OCI-M2 (cell line): ENCODE results near the gene BBS9.
"Not testable (repeated sequence)": the region's sequence is repeated elsewhere in the genome, so short reads cannot be mapped to it uniquely, and the experiment has no call there.

ENCODE experiments used
- DNase-seq: peaks from one replicate; lab custom pipeline; 2025; ENCODE audit not compliant: unreplicated experiment; lab: John Stamatoyannopoulos, UW

The BBS9 gene

DNA sequence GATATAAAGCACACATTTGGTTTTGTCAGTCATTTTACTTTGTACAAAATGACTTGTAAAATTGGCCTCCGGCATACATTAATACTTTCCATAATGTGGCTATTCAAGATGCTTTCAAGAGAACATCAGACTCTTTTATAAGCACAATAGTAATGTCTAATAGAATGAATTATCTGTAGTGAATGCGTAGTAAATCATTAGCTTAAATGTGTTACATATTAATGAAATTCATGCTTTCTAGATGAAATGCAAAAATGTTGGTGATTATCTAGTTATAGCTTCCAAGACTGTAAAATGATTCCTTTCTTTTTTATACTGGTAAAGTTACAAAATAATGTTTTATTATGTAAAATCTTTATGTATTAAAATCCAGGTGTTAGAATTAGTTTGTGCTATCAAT lies 144.0 kb downstream of the BBS9 start:
- DNase-seq, result no peak

DNA sequence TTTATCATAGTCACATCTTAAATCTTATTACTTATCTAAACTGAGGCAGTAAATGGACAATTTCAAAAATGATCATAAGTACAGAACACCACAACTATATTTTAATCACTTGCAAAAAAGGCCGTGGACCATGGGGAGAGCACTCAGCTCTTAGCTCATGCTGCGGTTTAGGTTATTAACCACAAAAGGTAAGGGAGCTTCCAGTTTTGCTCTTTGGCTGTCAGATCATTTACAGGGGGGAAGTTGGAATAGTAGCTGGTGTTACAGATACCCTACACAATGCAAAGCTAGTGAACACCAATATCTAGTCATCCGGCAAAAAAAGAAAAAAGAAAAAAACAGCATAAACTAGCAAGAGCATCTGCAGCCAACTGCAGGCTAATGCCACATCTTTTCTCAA lies 147.0 kb downstream of the BBS9 start:
- no peak for DNase-seq

DNA sequence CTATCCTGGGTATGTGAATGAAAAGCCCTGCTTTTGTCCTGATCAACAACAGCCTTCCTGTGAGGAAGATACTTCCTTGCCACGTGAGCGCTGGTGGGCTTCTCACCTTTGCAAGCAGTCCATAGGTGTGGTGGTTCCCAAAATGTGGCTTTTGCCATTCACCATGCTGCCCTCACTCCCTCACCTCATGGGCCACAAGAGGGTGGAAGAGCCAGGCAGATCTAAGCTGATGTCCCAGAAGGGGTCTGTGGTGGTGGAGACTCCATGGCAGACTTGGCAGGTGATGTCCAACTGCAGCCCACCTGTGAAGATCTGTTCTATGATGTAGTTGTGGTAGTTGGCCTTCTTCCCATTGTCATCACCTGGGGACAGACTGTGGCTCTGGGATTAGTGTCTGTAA lies 147.4 kb downstream of the BBS9 start:
- no peak for DNase-seq

DNA sequence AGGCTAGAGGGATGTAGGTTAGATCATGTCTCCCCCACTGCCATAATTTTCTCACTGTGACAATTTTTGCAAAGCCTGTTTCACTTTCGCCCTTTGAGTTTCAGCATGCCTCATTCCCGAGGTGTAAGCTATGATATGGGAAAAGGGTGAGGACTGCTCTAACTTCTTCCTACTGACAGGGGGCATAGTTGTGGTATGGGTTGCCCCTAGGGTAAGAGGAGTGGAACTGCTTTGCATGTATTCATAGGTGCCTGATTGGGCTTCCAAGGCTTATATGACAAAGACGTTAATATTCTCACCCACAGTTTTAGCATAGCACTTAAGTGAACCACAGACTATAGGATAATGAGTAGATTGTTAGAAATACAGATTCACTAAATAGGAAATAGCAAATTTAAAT lies 148.7 kb downstream of the BBS9 start:
- DNase-seq, result no peak

DNA sequence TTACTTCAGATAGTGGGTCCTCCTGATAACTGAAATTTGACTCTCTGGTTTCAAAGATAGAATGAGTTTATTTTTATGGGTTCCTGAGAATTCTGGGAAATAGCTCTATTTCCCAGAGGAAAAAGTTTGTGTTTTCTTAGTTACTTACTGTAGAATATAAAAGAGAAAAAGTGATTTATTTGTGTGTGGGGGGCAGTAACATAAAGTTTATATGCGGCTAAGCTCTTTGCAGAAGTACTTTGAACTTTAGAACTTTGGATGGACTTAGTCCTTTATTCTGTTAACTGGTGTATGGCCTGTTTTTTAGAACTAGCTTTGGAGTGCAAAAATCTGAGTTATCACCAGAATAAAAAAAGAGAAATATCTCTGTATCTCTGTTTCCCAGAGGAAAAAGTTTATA lies 157.1 kb downstream of the BBS9 start:
- DNase-seq, result no peak

DNA sequence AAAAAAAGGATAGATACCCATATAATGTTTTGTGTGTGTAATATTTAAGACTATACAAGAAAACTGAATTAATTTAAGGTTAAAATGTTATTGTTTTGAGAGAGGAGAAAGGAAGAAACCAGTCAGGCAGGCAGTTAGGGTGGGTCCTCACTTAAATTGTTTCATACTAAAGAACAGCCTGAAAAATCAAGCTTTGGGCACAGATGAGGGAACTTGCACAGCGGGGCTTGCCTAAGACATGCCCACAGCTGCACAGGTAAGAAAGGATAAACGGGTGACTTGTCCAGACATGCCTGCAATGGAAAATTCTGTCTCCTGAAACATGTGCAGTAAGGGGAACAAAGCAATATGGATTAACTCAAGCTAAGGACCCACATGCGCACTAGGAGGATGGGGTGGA lies 158.4 kb downstream of the BBS9 start:
- no peak for DNase-seq

DNA sequence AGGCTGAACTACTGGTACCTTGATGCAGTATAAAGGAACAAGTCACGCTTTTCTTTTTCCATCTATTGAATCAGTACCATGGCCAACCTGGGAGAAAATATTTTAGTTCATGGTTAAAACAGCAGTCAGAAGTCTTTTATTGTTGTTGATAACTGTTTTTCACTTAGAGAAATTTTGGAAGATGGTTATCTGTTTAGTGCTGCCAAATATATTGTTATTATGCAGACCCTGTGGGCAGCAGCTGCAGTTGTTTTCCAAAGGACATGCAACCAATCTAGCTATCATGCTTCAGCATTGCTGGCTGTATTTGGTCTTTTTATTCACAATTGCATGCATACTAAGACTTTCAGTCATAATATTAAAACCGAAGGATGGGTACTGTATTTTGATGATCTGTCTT lies 169.5 kb downstream of the BBS9 start:
- no peak for DNase-seq

DNA sequence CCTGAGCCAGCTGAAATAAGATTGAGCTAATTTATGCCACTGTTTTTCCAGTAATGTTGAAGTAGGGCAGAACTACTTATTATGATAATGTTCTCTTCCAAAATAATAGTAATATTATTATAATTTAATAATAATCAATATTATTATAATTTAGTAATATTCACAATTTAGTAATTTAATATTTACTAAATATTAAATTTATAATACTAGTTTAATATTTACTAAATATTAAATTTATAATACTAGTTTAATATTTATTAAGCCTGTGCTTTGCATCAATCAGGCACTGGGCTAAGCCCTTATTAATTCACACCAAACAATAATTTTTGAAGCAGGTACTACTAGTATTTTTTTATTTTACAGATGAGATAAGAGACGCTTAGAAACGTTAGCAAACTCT lies 170.1 kb downstream of the BBS9 start:
- DNase-seq, result no peak

DNA sequence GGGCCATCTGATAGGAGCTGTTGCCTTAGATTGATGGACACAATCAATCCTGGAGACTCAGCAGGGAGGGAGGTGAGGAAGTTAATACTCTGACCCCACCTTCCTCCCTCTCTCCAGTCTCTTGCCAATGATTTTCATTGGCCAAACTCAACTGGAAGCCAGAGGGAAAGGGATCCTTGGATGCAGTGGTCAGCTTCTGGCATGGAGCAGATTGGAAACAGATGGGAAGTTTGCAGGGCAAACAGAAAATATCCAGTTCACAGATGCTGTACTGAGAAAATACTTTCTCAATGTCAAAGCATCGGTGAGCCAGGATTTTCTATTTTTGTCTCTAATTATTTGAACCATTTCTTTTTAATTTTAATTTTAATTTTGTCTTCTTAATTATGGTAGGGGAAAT lies 170.8 kb downstream of the BBS9 start:
- no peak for DNase-seq

DNA sequence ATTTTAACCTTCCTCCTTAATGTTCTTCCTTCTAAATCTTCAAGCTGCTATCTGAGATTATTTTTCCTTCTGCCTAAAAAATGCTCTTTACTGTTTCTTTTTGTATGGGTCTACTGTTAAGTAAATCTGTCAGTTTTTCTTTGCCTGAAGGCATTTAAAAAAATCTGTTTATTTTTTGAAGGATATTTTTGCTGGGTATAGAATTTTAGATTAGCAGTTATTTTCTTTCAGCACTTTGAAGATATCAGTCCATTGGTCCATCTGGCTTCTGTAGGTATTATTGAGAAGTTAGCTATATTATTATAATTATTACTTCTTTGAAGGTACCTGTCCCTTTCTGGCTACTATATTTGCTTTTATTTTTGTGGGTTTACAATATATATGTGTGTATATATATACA lies 171.4 kb downstream of the BBS9 start:
- no peak for DNase-seq

DNA sequence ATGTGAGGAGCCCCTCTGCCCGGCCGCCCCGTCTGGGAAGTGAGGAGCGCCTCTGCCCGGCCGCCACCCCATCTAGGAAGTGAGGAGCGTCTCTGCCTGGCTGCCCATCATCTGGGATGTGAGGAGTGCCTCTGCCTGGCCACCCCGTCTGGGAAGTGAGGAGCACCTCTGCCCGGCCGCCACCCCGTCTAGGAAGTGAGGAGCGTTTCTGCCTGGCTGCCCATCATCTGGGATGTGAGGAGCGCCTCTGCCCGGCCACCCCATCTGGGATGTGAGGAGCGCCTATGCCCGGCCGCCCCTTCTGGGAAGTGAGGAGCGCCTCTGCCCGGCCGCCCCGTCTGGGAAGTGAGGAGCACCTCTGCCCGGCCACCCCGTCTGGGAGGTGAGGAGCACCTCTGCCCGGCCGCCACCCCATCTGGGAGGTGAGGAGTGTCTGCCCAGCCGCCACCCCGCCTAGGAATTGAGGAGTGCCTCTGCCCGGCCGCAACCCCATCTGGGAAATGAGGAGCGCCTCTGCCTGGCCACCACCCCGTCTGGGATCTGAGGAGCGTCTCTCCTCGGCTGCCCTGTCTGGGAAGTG lies 174.7 kb downstream of the BBS9 start:
- not testable (repeated sequence) for DNase-seq

DNA sequence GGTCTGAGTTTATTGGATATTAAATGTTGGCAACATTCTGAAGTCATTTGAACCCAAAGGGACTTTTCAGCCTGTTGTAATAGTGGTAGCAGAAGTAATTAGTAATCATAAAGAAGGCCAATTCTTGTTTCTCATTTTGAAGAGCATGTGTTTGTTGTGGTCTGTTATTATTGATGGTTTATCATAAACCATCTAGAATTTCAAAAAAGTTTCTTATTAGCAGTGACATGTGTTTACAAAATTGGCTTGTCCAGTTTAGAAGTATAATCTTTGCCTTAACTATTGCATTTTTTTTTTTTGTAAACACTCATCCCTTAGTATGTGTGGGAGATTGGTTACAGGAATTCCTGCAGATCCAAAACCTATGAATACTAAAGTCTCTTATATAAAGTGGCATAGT lies 177.8 kb downstream of the BBS9 start:
- DNase-seq, result no peak

DNA sequence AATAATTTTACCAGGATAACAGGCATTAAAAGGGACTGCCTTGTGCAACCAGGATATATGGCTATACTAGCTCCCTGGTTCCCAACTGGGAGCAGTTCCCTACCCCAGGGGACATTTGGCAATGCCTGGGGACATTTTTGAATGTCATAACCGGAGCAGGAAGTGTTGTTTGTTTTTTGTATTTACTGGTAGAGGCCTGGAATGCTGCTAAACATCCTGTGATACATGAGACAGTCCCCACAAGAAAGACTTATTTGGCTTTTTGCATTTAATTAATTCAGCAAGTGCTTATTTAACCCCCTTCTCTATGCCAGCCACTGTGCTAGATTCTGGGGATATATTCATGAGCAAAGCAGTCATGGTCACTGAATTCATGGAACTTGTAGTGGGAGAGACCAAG lies 181.2 kb downstream of the BBS9 start:
- no peak for DNase-seq

DNA sequence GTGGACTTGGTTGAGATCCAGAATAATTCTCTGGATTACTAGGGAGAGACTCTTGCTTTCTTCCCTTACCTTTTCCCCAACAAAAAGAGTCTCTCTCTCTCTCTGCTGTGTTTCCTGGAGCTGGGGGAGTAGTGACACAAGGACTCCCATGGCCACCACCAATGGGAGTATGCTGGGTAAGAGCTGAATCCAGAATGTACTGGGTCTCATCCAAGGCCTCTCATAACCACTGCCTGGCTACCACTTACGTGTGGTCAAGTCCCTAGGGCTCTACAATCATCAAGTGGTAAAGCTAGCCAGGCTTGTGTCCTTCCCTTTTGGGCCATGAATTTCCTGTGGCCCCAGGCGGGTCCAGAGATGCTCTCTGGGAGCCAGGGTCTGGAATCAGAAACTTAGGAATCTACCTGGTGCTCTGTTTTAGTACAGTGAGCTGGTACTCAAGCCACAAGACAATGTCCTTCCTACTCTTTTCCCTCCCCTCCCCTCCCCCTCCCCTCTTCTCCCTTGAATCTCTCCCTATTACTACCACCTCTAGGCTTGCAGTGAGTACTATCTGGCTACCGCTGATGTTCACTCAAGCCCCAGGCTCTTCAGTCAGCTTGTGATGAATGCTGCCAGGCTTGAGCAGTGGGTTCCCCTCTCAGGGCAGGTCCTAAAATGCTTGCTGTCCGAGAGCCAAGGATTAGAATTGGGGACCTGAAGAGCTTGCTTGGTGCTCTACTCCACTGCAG lies 196.6 kb downstream of the BBS9 start:
- no peak for DNase-seq

DNA sequence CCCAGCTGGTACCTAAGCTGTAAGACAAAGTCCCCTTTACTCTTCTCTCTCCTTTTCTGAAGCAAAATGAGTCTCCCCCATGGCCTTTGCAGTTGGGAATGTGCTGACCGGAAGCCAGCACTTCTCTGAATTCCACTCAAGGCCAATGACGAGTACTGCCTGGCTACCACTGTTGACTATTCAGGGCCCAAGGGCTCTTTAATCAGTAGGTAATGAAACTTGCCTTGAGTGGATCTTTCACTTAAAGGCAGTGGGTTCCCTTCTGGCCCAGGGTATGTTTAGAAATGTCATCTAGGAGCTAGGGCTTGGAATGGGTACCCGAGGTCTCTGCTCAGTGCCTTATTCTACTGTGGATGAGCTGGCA lies 197.1 kb downstream of the BBS9 start:
- no peak for DNase-seq

DNA sequence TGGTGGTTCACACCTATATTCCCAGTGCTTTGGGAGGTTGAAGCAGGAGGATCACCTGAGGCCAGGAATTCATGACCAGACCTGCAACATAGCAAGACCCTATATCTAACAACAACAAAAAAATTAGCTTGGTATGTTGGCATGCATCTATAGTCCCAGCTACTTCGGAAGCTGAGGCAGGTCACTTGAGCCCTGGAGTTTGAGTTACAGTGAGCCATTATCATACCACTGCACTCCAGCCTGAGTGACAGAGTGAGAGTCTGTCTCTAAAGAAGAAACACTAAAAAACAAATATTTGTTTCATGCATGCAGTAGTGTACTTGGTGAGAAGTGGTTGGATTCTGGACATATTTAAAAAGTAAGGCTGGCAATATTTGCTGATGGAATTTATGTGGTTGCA lies 198.1 kb downstream of the BBS9 start:
- DNase-seq, result no peak

DNA sequence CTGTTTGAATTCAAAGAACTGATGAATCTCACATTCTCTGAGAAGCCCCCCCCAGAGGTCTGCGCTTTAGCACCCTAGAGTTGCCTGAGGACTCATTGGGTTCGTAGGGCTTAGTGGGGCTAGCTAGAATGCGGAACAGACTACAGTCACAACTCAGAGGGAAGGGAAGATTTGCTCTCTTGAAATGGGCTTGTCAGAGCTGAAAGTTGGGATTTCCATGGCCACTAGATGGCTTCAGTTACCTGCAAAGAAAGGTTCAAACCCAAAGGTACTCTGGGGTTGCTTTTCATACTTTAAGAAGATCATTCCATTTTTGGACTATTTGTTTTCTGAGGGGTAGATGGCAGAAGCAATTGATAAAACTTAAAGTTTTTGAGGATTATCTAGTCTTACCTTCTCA lies 205.0 kb downstream of the BBS9 start:
- no peak for DNase-seq

DNA sequence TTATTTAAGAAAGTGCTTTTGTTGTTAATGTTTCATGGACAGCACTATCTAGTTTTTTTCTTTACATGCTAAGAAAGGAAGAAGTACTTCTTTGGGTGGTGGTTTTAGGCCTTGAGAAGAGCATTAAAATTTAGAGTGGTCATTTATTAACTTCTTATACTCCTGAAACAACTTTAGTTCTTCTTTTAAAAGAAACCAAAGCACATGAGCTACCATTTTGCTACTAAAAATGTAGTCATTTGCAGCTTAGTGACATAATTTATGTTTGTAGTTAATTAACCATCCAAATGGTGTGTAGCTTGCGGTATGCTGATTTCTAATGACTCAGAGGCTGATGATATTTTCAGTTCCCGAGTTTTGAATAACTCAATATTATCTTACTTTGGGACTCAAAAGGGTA lies 207.5 kb downstream of the BBS9 start:
- no peak for DNase-seq

DNA sequence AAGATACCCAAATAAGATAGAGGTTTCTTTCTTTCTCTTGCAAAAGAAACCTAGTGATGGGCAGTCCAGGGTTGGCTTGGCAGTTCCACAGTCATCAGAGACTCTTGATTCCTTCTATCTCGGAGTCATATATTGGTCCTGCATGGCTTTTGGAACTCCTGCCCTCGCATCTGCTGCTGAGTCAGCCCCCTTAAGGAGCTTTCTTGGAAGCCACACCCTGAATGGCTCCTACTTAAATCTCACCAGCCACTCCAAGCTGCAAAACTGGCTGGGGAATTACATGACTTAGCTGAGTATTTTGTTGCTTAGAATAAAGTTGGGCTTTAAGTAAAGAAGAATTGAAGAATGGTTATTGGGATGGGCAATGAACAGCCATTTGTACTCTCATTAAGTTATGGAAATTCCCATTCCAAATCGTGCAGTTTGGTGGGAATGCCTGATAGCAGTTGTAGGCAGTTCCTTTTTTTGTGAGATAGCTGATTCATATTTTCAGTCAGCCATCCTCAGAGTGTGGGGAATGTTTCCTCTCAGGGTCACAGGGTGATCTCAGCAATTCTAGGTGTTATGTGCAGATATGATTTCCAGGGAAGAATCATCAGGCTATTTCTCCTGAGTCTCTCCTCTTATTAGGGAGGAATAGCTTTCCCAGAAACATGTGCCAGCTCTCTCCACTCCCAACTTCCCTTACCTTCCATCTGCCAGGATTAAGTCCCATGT lies 209.9 kb downstream of the BBS9 start:
- DNase-seq, result no peak

DNA sequence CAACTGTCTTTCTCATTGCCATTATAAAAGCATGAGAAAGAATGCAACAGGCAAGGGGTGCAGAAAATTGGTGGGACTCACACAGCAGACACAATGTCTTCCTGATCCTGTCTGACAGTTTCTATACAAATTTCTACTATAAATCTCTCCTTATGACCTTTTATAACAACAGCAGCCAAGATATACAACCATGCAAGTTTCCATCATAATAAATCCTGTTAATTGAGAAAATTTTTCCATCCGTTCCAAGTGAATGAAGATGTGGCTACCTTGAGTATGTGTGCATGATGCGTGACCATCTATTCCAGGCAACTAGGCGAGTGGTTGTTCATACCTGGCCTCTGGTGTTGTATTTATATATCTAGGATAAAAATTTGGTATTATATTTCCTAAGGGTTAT lies 216.7 kb downstream of the BBS9 start:
- no peak for DNase-seq

DNA sequence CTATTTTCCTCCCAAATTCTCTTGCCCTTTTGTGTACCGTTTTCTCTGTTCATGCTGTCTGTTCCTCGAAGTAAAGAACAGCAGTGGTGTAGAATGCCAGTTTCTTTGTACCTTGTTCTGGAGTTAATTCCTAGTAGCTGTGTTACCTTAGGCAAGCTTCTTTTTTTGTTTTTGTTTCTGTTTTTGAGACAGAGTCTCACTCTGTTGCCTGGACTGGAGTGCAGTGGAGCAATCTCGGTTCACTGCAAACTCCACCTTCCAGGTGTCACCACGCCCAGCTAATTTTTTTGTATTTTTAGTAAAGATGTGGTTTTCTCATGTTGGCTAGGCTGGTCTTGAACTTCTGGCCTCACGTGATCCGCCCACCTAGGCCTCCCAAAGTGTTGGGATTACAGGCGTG lies 221.2 kb downstream of the BBS9 start:
- no peak for DNase-seq

DNA sequence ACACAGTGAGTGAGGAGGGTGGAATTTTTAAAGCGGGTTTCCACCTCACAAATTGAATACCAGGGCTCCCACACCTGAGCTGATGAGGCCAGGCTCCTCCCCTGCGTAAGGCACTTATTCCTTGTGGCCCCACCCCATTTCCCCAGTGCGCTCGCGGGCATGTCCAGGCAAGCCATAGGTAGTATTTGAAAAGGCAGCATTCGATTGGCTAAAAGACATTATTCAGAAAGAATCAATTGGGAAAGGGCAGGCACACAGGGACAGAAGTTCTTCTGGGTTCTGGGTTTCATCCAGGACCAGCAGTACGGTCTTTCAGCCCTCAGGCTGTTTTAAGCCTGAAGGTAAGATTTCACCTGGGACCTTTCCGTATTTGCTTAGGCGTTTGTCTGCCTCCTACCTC lies 222.3 kb downstream of the BBS9 start:
- no peak for DNase-seq

DNA sequence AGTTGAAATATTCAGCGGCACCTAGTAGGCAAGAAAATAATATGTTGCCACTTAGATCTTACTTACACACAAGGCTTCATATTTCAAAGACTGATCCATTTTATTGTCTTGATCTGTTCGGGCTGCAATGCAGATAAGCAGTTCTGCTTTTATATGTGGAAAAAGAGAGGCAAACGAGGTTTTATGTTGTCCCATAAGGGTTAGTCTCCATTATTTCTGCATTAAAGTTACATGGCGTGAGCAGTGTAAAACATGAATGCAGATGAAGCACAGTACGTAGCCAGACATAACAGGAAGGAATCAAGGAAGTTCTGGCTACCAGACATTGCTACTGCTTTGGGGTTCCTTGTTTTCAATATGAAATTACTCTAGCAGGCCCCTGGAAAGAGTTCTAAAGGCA lies 224.8 kb downstream of the BBS9 start:
- DNase-seq, result no peak
